Esophagus squamous epithelium (tissue), 4 donors: ENCODE data around the gene NCK1.

Experiments
- POLR2A ChIP-seq, 4 donors: fragments of 450-650 bp; IDR thresholded peaks; one replicate each; pipeline ENCODE4 v1.6.1; 2017; ENCODE audit warnings: antibody characterized with exemption in 4 of 4, mild to moderate bottlenecking in 4 of 4, moderate library complexity in 3 of 4
- TF ChIP-seq, protein P1 (sequence below), 6 experiments: fragments of 450-650 bp in 4 of 6; fragments of 200-600 bp in 2 of 6; sonication (generic) in 2 of 6; IDR thresholded peaks; one replicate each; pipeline ENCODE4 v1.5.1; 2016 to 2019; ENCODE audit warnings: antibody characterized with exemption in 6 of 6, mild to moderate bottlenecking in 4 of 6, moderate library complexity in 4 of 6

GRCh38 chr3:136856665-136857064 lies 5.3 kb upstream of the NCK1 start:
- TF ChIP-seq, protein P1, sequence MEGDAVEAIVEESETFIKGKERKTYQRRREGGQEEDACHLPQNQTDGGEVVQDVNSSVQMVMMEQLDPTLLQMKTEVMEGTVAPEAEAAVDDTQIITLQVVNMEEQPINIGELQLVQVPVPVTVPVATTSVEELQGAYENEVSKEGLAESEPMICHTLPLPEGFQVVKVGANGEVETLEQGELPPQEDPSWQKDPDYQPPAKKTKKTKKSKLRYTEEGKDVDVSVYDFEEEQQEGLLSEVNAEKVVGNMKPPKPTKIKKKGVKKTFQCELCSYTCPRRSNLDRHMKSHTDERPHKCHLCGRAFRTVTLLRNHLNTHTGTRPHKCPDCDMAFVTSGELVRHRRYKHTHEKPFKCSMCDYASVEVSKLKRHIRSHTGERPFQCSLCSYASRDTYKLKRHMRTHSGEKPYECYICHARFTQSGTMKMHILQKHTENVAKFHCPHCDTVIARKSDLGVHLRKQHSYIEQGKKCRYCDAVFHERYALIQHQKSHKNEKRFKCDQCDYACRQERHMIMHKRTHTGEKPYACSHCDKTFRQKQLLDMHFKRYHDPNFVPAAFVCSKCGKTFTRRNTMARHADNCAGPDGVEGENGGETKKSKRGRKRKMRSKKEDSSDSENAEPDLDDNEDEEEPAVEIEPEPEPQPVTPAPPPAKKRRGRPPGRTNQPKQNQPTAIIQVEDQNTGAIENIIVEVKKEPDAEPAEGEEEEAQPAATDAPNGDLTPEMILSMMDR (IDR thresholded peaks at IDR 0.05): no peak
- no peak for TF ChIP-seq POLR2A (IDR thresholded peaks at IDR 0.05)
